ENCODE data around the gene GPATCH1. TPM values are rescaled to one million over a fixed set of nuclear protein-coding genes. Genes with fewer than 3 reads are reported as not detected.

Gene GPATCH1
- total RNA-seq, 1 experiment from 2014 or later: 7.8 TPM

DNA sequence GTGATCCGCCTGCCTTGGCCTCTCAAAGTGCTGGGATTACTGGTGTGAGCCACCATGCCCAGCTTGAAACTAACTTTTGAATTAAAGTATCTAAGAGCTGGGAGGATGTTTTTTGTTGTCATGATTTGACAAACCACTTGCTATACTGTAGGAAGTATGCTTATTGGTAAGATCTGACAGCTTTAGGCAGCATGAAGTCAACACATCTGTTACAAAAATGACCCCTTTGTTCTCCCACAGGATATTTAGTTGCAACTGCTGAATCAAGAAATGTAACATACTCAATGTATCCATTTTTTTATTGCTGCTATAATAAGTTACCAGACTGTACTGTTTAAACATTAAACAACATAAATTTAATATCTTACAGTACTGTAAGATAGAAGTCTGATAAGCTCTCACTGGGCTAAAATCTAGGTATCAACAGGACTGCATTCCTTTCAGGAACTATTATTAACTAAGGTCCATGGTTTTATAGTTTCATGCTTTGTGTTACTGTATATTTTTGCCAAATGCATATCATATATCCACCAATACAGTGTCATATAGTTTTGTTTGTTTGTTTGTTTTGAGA, 90.3 kb downstream of the GPATCH1 start:
- ChIA-PET POLR2A (no interaction called here), CTCF (no interaction called here), RAD21 (ENCODE audit: low non-redundant PET in 1 of 2, low total read pairs in 2 of 2, uncharacterized antibody in 2 of 2, unreplicated experiment in 2 of 2) (no interaction called here)
- Histone ChIP-seq H2AFZ (ENCODE audit: low read depth, low read length, poor library complexity, severe bottlenecking) (no peak overlapping the region), H3K9ac (ENCODE audit: low read length) (no peak overlapping the region), H3K4me3 (replicated peaks in 1 of 2; ENCODE audit: low read depth in 1 of 2, low read length in 2 of 2) (no peak overlapping the region), H4K20me1 (ENCODE audit: insufficient read depth) (no peaks in the 10 kb centered on the region), H3K36me3 (ENCODE audit: control insufficient read depth in 1 of 2, insufficient read depth in 2 of 2, low read length in 2 of 2) (no peaks in the 10 kb centered on the region), H3K9me2 (ENCODE audit: insufficient read depth) (no peaks in the 10 kb centered on the region), H3K27ac (ENCODE audit: low read depth, low read length) (no peak overlapping the region), H3K79me2 (ENCODE audit: insufficient read depth, low read length) (0 out of 2 replicates have a peak, but pooled peaks cover 3% of the 10 kb centered on the region), H3K4me1 (ENCODE audit: control insufficient read depth in 1 of 2, insufficient read depth in 2 of 2, low read length in 2 of 2) (peaks cover 15 to 28% of the 10 kb centered on the region in 2 experiments; a peak in 3 of 4 replicates), H3K27me3 (ENCODE audit: insufficient read depth, low read length) (no peaks in the 10 kb centered on the region), H3K4me2 (ENCODE audit: low read length) (peak overlapping the region; percentile 41; the same call in 1 of the 2 replicates), H3K9me3 (ENCODE audit: control insufficient read depth in 1 of 2, insufficient read depth in 1 of 2, low read depth in 1 of 2, low read length in 2 of 2) (no peaks in the 10 kb centered on the region)
- DNase-seq (ENCODE audit: low read depth, low spot score) (no peak), ATAC-seq (no peak)
- BruUV-seq (replicated peaks): no TSS peak
- intact Hi-C loops (cut with micrococcal nuclease): loop anchor here (10.0 kb wide), 1 partner anchor 1183 kb away; no protein-coding TSS in a partner anchor
- TF ChIP-seq, protein P1, sequence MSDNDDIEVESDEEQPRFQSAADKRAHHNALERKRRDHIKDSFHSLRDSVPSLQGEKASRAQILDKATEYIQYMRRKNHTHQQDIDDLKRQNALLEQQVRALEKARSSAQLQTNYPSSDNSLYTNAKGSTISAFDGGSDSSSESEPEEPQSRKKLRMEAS (IDR thresholded peaks at IDR 0.05): no peak

DNA sequence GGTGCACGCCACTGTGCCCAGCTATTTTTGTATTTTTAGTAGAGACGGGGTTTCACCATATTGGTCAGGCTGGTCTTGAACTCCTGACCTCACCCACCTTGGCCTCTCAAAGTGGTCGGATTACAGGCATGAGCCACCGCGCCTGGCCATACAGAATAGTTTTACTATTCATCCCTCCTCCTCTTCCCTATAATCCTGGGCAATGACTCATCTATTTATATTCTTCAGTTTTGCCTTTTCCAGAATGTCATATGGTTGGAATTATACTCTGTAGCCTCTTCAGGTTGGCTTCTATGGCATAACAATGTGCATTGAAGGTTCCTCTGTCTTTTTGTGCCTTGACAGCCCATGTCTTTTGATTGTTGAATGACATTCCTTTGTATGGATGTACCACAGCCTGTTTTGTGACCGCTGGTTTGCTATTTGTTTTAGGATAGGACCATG, 91.0 kb downstream of the GPATCH1 start:
- RAD21 ChIA-PET (ENCODE audit: low non-redundant PET in 1 of 2, low total read pairs in 2 of 2, uncharacterized antibody in 2 of 2, unreplicated experiment in 2 of 2): no interaction called here
- Histone ChIP-seq H3K36me3 (ENCODE audit: control insufficient read depth in 1 of 2, insufficient read depth in 2 of 2, low read length in 2 of 2) (no peaks in the 10 kb centered on the region), H3K4me2 (ENCODE audit: low read length) (peak overlapping the region; percentile 41), H3K9me3 (ENCODE audit: control insufficient read depth in 1 of 2, insufficient read depth in 1 of 2, low read depth in 1 of 2, low read length in 2 of 2) (no peaks in the 10 kb centered on the region), H4K20me1 (ENCODE audit: insufficient read depth) (no peaks in the 10 kb centered on the region), H3K4me1 (ENCODE audit: control insufficient read depth in 1 of 2, insufficient read depth in 2 of 2, low read length in 2 of 2) (peaks cover 14 to 24% of the 10 kb centered on the region in 2 experiments; a peak in 3 of 4 replicates), H3K4me3 (replicated peaks in 1 of 2; ENCODE audit: low read depth in 1 of 2, low read length in 2 of 2) (no peak overlapping the region), H3K9ac (ENCODE audit: low read length) (no peak overlapping the region), H3K79me2 (ENCODE audit: insufficient read depth, low read length) (0 out of 2 replicates have a peak, but pooled peaks cover 3% of the 10 kb centered on the region), H3K27me3 (ENCODE audit: insufficient read depth, low read length) (no peaks in the 10 kb centered on the region), H2AFZ (ENCODE audit: low read depth, low read length, poor library complexity, severe bottlenecking) (no peak overlapping the region), H3K27ac (ENCODE audit: low read depth, low read length) (no peak overlapping the region), H3K9me2 (ENCODE audit: insufficient read depth) (no peaks in the 10 kb centered on the region)
- CTCF ChIA-PET: no interaction called here
- ATAC-seq (no peak), DNase-seq (ENCODE audit: low read depth, low spot score) (no peak)
- POLR2A ChIA-PET: no interaction called here
- intact Hi-C loops (cut with micrococcal nuclease): loop anchor here (10.0 kb wide), 1 partner anchor 1183 kb away; no protein-coding TSS in a partner anchor
- no TSS peak for BruUV-seq (replicated peaks)
- TF ChIP-seq, protein P1 (IDR thresholded peaks at IDR 0.05): no peak
- no peak for TF ChIP-seq EZH2 (IDR thresholded peaks at IDR 0.05)
- no peak; the same call in 1 of the 2 replicates for TF ChIP-seq FOSL1 (IDR thresholded peaks at IDR 0.05; ENCODE audit: low read depth)
- no peak for TF ChIP-seq ZNF274 (IDR thresholded peaks at IDR 0.05; ENCODE audit: low read depth, low read length)
- TF ChIP-seq, protein P2, sequence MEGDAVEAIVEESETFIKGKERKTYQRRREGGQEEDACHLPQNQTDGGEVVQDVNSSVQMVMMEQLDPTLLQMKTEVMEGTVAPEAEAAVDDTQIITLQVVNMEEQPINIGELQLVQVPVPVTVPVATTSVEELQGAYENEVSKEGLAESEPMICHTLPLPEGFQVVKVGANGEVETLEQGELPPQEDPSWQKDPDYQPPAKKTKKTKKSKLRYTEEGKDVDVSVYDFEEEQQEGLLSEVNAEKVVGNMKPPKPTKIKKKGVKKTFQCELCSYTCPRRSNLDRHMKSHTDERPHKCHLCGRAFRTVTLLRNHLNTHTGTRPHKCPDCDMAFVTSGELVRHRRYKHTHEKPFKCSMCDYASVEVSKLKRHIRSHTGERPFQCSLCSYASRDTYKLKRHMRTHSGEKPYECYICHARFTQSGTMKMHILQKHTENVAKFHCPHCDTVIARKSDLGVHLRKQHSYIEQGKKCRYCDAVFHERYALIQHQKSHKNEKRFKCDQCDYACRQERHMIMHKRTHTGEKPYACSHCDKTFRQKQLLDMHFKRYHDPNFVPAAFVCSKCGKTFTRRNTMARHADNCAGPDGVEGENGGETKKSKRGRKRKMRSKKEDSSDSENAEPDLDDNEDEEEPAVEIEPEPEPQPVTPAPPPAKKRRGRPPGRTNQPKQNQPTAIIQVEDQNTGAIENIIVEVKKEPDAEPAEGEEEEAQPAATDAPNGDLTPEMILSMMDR (IDR thresholded peaks at IDR 0.05 in 2 of 3, conservative IDR thresholded peaks at IDR 0.05 in 1 of 3; ENCODE audit: borderline replicate concordance in 1 of 3, insufficient read depth in 1 of 3, low read depth in 2 of 3, low read length in 2 of 3): no peak
- no peak for TF ChIP-seq CBX3 (IDR thresholded peaks at IDR 0.05; ENCODE audit: low read depth)
- TF ChIP-seq SP1 (IDR thresholded peaks at IDR 0.05; ENCODE audit: low read depth): no peak
- TF ChIP-seq REST (IDR thresholded peaks at IDR 0.05; ENCODE audit: low read depth): no peak
- TF ChIP-seq JUND (IDR thresholded peaks at IDR 0.05): no peak
- TF ChIP-seq SRF (IDR thresholded peaks at IDR 0.05; ENCODE audit: low read depth): no peak
- TF ChIP-seq TCF7L2 (IDR thresholded peaks at IDR 0.05; ENCODE audit: borderline replicate concordance, extremely low read depth, insufficient read depth, insufficient read length): no peak
- TF ChIP-seq YY1 (IDR thresholded peaks at IDR 0.05; ENCODE audit: extremely low read depth, insufficient replicate concordance, low read depth, low read length): no peak
- TF ChIP-seq ELF1 (IDR thresholded peaks at IDR 0.05; ENCODE audit: borderline replicate concordance, low read depth): no peak
